ENCODE results near the gene SH2D3A. TPM values are rescaled to one million over a fixed set of nuclear protein-coding genes. Genes with fewer than 3 reads are reported as not detected.

Gene SH2D3A
- total and polyA plus RNA-seq, 12 donors = 0.11 to 1.7 (median 0.41) TPM; not detected in 2

DNA sequence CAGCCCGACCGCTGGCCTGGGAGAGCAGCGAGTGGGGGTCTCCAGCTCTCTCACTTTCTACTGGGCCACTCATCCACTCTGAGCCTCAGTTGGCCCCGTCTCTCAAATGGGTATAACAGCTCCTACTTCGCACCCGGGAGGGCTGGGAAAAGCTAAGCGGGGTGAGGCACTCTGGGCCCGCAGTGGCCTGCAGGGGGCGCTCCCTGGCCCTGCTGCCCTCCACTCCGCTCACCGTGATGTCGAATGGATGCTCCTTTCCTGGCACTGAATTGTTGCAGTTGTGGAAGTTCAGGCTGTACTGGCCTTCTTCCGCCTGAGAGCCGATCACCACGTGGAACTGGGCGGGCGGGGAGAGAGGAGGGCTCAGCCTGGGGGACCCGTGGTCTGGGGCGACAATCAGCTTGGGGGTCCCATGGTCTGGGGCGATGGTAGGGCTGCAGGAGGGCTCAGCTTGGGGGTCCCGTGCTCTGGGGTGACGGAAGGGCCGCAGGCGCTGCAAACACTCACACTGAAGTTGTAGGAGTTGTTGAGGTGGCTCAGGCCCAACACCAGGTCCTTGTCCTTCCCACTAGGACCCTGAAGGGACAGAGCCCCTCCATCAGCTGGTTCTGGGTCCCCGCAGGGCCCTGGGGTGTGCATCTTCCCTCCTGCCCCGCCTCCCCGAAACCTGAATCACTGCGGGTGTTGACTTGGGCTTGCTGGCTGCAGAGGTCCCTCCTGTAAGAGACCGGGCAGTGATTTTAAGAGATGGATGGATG lies 33.7 kb downstream of the SH2D3A start:
- no peaks in the 10 kb centered on the region for H3K27me3 ChIP-seq
- no peak for TF ChIP-seq POLR2A (IDR thresholded peaks at IDR 0.05)
- TF ChIP-seq, protein P1, sequence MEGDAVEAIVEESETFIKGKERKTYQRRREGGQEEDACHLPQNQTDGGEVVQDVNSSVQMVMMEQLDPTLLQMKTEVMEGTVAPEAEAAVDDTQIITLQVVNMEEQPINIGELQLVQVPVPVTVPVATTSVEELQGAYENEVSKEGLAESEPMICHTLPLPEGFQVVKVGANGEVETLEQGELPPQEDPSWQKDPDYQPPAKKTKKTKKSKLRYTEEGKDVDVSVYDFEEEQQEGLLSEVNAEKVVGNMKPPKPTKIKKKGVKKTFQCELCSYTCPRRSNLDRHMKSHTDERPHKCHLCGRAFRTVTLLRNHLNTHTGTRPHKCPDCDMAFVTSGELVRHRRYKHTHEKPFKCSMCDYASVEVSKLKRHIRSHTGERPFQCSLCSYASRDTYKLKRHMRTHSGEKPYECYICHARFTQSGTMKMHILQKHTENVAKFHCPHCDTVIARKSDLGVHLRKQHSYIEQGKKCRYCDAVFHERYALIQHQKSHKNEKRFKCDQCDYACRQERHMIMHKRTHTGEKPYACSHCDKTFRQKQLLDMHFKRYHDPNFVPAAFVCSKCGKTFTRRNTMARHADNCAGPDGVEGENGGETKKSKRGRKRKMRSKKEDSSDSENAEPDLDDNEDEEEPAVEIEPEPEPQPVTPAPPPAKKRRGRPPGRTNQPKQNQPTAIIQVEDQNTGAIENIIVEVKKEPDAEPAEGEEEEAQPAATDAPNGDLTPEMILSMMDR (IDR thresholded peaks at IDR 0.05) = peak in 3 of 6 experiments; percentile 10 to 31 (median 12)
- no peak overlapping the region for H3K27ac ChIP-seq
- 88 to 94% (median 90%) methylated on average over 11 to 29 of the region's 29 CpGs for WGBS, 4 donors
- no peak for DNase-seq
- peaks cover 0 to 19% of the 10 kb centered on the region in 2 donors for H3K36me3 ChIP-seq (replicated peaks in 1 of 2)
- H3K4me3 ChIP-seq = no peak overlapping the region
- intact Hi-C loops (cut with DNase I) = loop anchor here in 1 of 2 donors (10.0 kb wide), 1 partner anchor 209 kb away; no protein-coding TSS in a partner anchor
- no peaks in the 10 kb centered on the region for H3K9me3 ChIP-seq (replicated peaks in 1 of 3)
- peaks cover 13 to 25% of the 10 kb centered on the region in 2 donors for H3K4me1 ChIP-seq (replicated peaks in 1 of 2)

DNA sequence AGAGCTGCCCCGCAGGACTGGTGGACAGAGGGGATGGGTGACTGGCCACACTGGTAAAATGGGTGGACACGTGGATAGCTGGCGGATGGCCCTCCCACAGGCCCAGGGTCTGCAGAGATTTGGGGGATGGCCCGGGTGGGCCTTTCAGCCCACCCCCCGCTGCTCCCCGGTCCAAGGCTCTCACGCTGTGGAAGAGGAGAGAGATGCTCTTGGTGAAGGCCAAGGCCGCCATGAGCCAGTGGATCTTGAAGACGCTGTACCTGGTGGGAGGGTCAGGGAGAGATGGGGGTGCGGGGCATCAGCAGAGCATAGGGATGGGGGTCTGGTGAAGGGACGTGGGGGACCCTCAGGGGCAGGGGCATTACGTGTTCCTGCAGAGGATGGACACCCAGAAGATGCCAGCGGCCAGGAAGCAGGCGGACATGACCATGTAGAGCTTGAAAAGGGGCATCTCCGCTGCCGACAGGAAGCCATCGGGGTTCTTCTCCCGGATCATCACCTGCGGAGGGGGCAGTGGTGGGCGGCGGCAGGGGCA lies 34.4 kb downstream of the SH2D3A start:
- H3K27me3 ChIP-seq = no peaks in the 10 kb centered on the region
- TF ChIP-seq POLR2A (IDR thresholded peaks at IDR 0.05) = no peak
- TF ChIP-seq, protein P1 (IDR thresholded peaks at IDR 0.05) = no peak
- peaks cover 0 to 19% of the 10 kb centered on the region in 2 donors for H3K36me3 ChIP-seq (replicated peaks in 1 of 2)
- intact Hi-C loops (cut with DNase I) = loop anchor here in 1 of 2 donors (10.0 kb wide), 1 partner anchor 208 kb away; no protein-coding TSS in a partner anchor
- DNase-seq = peak in 1 of 7 donors; percentile 27
- no peaks in the 10 kb centered on the region for H3K9me3 ChIP-seq (replicated peaks in 1 of 3)
- H3K4me1 ChIP-seq (replicated peaks in 1 of 2) = peaks cover 6 to 19% of the 10 kb centered on the region in 2 donors
- H3K27ac ChIP-seq = no peak overlapping the region
- H3K4me3 ChIP-seq = no peak overlapping the region
- WGBS, 4 donors = 85 to 92% (median 88%) methylated on average over 11 to 21 of the region's 21 CpGs

DNA sequence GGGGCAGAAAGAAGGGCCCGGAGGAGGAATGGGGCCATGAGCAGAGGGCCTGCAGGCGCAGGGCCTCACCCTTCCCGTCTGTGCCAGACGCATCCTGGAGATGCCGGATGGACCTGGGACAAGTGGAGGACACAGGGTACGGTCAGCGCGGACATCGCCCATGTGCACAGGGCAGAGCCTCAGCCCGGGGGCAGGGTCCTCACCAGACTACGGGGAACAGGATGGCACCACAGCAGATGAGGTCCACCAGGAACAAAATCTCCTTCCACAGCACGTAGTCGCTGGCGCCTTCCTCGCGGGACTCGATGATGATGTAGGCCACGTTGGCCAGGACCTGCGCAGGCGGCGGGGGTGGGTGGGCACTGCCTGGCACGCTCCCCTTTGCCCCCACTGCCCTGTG lies 35.4 kb downstream of the SH2D3A start:
- 87 to 93% (median 92%) methylated on average over 22 of the region's 22 CpGs for WGBS, 4 donors
- no peak for DNase-seq
- TF ChIP-seq, protein P1 (IDR thresholded peaks at IDR 0.05) = no peak
- TF ChIP-seq POLR2A (IDR thresholded peaks at IDR 0.05) = no peak
- intact Hi-C loops (cut with DNase I) = loop anchor here in 1 of 2 donors (10.0 kb wide), 1 partner anchor 207 kb away; no protein-coding TSS in a partner anchor
- Histone ChIP-seq H3K9me3 (replicated peaks in 1 of 3) (no peaks in the 10 kb centered on the region), H3K4me3 (no peak overlapping the region), H3K36me3 (replicated peaks in 1 of 2) (peaks cover 0 to 19% of the 10 kb centered on the region in 2 donors), H3K27me3 (no peaks in the 10 kb centered on the region), H3K27ac (no peak overlapping the region), H3K4me1 (replicated peaks in 1 of 2) (peaks cover 6 to 18% of the 10 kb centered on the region in 2 donors)

DNA sequence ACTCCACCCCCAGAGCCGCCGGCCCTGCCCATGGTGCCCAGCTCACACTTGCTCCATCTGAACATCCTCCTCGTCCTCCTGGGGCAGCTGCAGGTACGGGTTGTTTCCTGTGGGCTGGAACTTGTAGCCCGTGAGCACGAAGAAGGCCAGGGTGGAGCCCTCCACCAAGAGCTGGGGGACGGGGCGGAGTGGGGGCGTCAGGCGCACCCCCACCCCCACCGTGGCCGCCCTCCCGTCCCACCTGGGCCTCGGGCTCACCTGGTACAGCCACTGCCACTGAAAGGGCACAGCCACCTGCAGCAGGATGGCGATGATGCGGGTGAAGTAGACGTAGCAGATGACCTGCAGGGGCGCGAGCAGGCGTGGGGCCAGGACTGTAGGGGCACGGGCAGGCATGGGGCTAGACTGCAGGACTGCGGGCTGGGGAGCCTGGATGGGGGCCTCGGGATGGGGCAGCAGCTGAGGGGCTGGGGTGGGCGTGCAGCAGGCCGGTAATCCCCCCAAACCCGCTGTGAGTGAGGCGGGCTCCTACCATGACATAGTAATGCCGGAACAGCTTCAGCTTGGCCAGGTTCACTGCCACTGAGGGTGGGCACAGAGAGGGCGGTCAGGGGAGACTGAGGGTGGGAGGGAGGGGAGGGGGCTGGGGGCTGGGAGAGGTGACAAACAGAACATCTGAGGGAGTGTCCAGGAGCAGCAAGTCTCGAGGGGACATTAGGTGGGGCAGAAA lies 36.1 kb downstream of the SH2D3A start:
- Histone ChIP-seq H3K4me3 (no peak overlapping the region), H3K36me3 (replicated peaks in 1 of 2) (peaks cover 0 to 19% of the 10 kb centered on the region in 2 donors), H3K27me3 (no peaks in the 10 kb centered on the region), H3K9me3 (replicated peaks in 1 of 3) (no peaks in the 10 kb centered on the region), H3K27ac (peak overlapping the region in 1 of 5 donors; percentile 65), H3K4me1 (replicated peaks in 1 of 2) (peaks cover 4 to 14% of the 10 kb centered on the region in 2 donors)
- TF ChIP-seq, protein P1 (IDR thresholded peaks at IDR 0.05) = no peak
- TF ChIP-seq POLR2A (IDR thresholded peaks at IDR 0.05) = no peak
- 90 to 94% (median 91%) methylated on average over 15 to 30 of the region's 30 CpGs for whole genome bisulfite sequencing, 4 donors
- DNase-seq = peak in 1 of 7 donors; percentile 25
- intact Hi-C loops (cut with DNase I) = loop anchor here in 1 of 2 donors (10.0 kb wide), 1 partner anchor 206 kb away; no protein-coding TSS in a partner anchor

All from adrenal gland (tissue), 12 donors.